T-helper 2 cell (primary cell): Measurements from ENCODE around the gene FAM76B.

Source experiments
- DNase-seq, 5 experiments: peaks; one replicate each; pipeline versions ENCODE4 v3.0.0 to v3.0.0-alpha.2; 2012 to 2022

Gene FAM76B

GRCh38 chr11:95791709-95792033 is 2.1 kb upstream of the FAM76B start:
- DNase-seq = no peak

- peak in 4 of 5 experiments; percentile 17 to 85 (median 20) for DNase-seq
These were observed 1.5 kb upstream of the FAM76B start for GRCh38 chr11:95790933-95791708.

- peak; percentile 68 to 98 (median 92) for DNase-seq
These were observed 746 bp upstream of the FAM76B start, which contains the start of gene CEP57 for GRCh38 chr11:95790123-95790932. Gene CEP57, plus strand, starts transcription at chr11:95790498. Its CDS starts 201 bp downstream, at chr11:95790699.

GRCh38 chr11:95788921-95789505 is 569 bp downstream of the FAM76B start:
- peak in 2 of 5 experiments; percentile 12 to 62 for DNase-seq

- no peak for DNase-seq
These were observed 9.0 kb downstream of the FAM76B start for GRCh38 chr11:95780544-95780943.

GRCh38 chr11:95778699-95779098 is 10.9 kb downstream of the FAM76B start:
- no peak for DNase-seq

- DNase-seq = no peak
These were observed 12.7 kb downstream of the FAM76B start for GRCh38 chr11:95776859-95777258.

GRCh38 chr11:95768521-95768920 is 21.1 kb downstream of the FAM76B start:
- DNase-seq = no peak

GRCh38 chr11:95767498-95767897 is 22.1 kb downstream of the FAM76B start:
- DNase-seq = no peak

GRCh38 chr11:95766701-95767100 is 22.9 kb downstream of the FAM76B start:
- DNase-seq = no peak

- DNase-seq = peak in 2 of 5 experiments; percentile 33 to 73
These were observed 25.2 kb downstream of the FAM76B start for GRCh38 chr11:95764267-95764898.

GRCh38 chr11:95762534-95762933 is 27.0 kb downstream of the FAM76B start:
- no peak for DNase-seq

- no peak for DNase-seq
These were observed 28.6 kb downstream of the FAM76B start for GRCh38 chr11:95760941-95761340.

- DNase-seq = no peak
These were observed 38.1 kb downstream of the FAM76B start for GRCh38 chr11:95751515-95751914.

GRCh38 chr11:95750101-95750500 is 39.5 kb downstream of the FAM76B start:
- DNase-seq = no peak

- DNase-seq = no peak
These were observed 50.3 kb downstream of the FAM76B start for GRCh38 chr11:95739108-95739938.

- no peak for DNase-seq
These were observed 52.8 kb downstream of the FAM76B start for GRCh38 chr11:95736809-95737208.

GRCh38 chr11:95736355-95736754 is 53.2 kb downstream of the FAM76B start:
- no peak for DNase-seq

GRCh38 chr11:95734009-95734572 is 55.5 kb downstream of the FAM76B start:
- DNase-seq = peak in 1 of 5 experiments; percentile 34

GRCh38 chr11:95732930-95733602 is 56.5 kb downstream of the FAM76B start:
- DNase-seq = no peak

- no peak for DNase-seq
These were observed 60.1 kb downstream of the FAM76B start for GRCh38 chr11:95729462-95729861.
